C4-2B (cell line): ENCODE measurements around the gene FRMD1.

Experiments
- CTCF ChIP-seq: fragments of 450-650 bp; conservative IDR thresholded peaks from 2 replicates; pipeline ENCODE4 v1.5.1; 2017; ENCODE audit warnings: mild to moderate bottlenecking
- ZFX ChIP-seq: fragments of 450-650 bp; IDR thresholded peaks from 2 replicates; pipeline ENCODE4 v1.6.1; 2017

- TF ChIP-seq CTCF, result no peak
- TF ChIP-seq ZFX, result no peak
Measured at GRCh38 chr6:168124158-168124557, 45.1 kb upstream of the FRMD1 start.
